HL-60 (cell line): Measurements from ENCODE around the gene UBASH3A.

Experiments used
- DNase-seq, 2 experiments: peaks; one replicate each; pipeline ENCODE4 v3.0.0-alpha.2; 2010 to 2020; ENCODE audit warnings: low read depth in 1 of 2, low spot score in 1 of 2
- H3K27ac ChIP-seq: fragments of 250-450 bp; sonication (Bioruptor Pico); replicated peaks from 2 replicates; pipeline ENCODE4 v1.5.1; 2020; ENCODE audit warnings: mild to moderate bottlenecking, moderate library complexity
- H3K27me3 ChIP-seq: fragments of 250-450 bp; sonication (Bioruptor Pico); 2 replicates; pipeline ENCODE4 v1.5.1; 2021; ENCODE audit warnings: mild to moderate bottlenecking, moderate library complexity; ENCODE audit not compliant: insufficient read depth, poor library complexity, severe bottlenecking
- H3K4me3 ChIP-seq: replicated peaks from 2 replicates; pipeline ENCODE4 v1.5.1; 2011; ENCODE audit warnings: mild to moderate bottlenecking, control low read depth, low read length; ENCODE audit not compliant: insufficient read depth
- GABPA ChIP-seq: IDR thresholded peaks from 2 replicates; pipeline ENCODE4 v1.6.1; 2012; ENCODE audit warnings: low read depth
- POLR2AphosphoS5 ChIP-seq: IDR thresholded peaks from 2 replicates; pipeline ENCODE4 v1.6.1; 2012; ENCODE audit warnings: low read depth
- SPI1 ChIP-seq: IDR thresholded peaks from 2 replicates; pipeline ENCODE4 v1.6.1; 2012; ENCODE audit warnings: low read depth, mild to moderate bottlenecking, borderline replicate concordance
- TF ChIP-seq, protein P1 (sequence below): IDR thresholded peaks from one replicate; pipeline ENCODE4 v1.5.1; 2011; ENCODE audit warnings: low read length, control low read depth, inconsistent platforms; ENCODE audit not compliant: insufficient read depth
- TF ChIP-seq, protein P2 (sequence below): IDR thresholded peaks from 2 replicates; pipeline ENCODE4 v1.6.1; 2012; ENCODE audit warnings: low read depth; ENCODE audit not compliant: insufficient replicate concordance

Gene UBASH3A

DNA sequence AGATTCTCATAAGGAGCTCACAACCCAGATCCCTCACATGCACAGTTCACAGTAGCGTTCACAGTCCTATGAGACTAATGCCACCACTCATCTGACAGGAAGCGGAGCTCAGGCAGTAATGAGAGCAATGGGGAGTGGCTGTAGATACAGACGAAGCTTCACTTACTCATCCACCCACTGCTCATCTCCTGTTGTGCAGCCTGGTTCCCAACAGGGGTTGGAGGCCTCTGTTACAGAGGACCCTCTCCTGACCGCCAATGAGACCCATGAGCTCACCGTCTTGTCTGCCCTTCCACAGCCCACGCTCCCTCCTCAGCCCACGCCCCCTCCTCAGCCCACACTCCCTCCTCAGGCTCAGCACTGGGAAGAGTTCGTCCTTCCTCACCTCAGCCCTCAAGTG, 52.8 kb downstream of the UBASH3A start:
- Histone ChIP-seq H3K4me3 (no peak overlapping the region), H3K27ac (no peak overlapping the region), H3K27me3 (no peaks in the 10 kb centered on the region)
- DNase-seq, result no peak
- TF ChIP-seq SPI1, result no peak
- no peak for TF ChIP-seq POLR2AphosphoS5

DNA sequence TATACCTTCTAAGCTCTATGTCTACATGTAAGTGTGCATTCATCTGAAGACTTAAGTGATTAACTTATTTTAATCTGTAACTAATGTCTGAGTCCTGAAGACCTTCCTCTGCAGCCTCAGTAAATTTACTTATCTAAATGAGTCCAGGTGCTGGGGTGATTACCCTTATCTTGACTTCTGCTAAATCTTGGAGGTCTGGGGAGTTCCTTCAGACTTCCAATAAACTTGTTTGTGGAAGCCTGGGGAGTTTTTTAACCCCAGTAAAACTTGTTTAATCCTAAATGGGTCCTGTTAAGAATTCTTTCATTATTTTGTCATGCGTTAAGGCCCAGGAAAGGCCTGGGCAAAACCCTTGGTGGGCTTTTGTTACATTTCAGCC, 55.4 kb downstream of the UBASH3A start:
- TF ChIP-seq, protein P1, sequence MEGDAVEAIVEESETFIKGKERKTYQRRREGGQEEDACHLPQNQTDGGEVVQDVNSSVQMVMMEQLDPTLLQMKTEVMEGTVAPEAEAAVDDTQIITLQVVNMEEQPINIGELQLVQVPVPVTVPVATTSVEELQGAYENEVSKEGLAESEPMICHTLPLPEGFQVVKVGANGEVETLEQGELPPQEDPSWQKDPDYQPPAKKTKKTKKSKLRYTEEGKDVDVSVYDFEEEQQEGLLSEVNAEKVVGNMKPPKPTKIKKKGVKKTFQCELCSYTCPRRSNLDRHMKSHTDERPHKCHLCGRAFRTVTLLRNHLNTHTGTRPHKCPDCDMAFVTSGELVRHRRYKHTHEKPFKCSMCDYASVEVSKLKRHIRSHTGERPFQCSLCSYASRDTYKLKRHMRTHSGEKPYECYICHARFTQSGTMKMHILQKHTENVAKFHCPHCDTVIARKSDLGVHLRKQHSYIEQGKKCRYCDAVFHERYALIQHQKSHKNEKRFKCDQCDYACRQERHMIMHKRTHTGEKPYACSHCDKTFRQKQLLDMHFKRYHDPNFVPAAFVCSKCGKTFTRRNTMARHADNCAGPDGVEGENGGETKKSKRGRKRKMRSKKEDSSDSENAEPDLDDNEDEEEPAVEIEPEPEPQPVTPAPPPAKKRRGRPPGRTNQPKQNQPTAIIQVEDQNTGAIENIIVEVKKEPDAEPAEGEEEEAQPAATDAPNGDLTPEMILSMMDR, result no peak
- TF ChIP-seq GABPA (no peak), POLR2AphosphoS5 (no peak), SPI1 (no peak)
- TF ChIP-seq, protein P2, sequence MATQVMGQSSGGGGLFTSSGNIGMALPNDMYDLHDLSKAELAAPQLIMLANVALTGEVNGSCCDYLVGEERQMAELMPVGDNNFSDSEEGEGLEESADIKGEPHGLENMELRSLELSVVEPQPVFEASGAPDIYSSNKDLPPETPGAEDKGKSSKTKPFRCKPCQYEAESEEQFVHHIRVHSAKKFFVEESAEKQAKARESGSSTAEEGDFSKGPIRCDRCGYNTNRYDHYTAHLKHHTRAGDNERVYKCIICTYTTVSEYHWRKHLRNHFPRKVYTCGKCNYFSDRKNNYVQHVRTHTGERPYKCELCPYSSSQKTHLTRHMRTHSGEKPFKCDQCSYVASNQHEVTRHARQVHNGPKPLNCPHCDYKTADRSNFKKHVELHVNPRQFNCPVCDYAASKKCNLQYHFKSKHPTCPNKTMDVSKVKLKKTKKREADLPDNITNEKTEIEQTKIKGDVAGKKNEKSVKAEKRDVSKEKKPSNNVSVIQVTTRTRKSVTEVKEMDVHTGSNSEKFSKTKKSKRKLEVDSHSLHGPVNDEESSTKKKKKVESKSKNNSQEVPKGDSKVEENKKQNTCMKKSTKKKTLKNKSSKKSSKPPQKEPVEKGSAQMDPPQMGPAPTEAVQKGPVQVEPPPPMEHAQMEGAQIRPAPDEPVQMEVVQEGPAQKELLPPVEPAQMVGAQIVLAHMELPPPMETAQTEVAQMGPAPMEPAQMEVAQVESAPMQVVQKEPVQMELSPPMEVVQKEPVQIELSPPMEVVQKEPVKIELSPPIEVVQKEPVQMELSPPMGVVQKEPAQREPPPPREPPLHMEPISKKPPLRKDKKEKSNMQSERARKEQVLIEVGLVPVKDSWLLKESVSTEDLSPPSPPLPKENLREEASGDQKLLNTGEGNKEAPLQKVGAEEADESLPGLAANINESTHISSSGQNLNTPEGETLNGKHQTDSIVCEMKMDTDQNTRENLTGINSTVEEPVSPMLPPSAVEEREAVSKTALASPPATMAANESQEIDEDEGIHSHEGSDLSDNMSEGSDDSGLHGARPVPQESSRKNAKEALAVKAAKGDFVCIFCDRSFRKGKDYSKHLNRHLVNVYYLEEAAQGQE, result no peak
- no peak overlapping the region for H3K27ac ChIP-seq
- no peaks in the 10 kb centered on the region for H3K27me3 ChIP-seq
- no peak for DNase-seq
- H3K4me3 ChIP-seq, result no peak overlapping the region

DNA sequence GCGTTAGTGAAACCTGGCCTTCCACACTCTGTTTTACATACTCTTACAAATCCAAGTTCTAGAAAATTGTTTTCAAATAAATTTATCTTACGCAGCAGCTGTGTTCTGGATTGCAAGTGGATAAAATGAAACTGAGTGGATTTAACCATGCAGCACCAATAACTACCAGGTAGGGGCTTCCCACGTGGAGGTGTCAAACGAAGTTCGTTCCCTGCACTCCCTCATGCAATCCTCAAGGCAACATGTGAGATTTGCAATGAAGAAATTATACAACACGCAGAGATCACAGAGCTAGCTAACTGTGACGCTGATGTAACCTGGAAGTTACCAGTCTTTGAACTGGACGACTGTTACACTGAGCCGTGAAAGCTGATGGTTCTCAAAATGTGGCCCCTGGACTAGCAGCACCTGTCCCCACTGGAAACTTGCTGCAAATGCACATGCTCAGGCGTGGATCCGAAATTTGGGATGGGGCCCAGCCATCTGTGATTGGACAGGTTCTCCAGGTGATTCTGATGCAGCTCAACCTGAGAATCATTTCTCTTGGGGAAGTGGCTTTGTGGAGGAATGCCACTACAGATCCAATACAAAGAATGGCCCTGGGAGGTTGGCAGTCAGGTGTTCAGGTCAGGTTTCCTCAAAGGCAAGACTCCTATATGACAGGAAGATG, 56.0 kb downstream of the UBASH3A start:
- DNase-seq, result no peak
- TF ChIP-seq SPI1 (no peak), GABPA (no peak), POLR2AphosphoS5 (no peak)
- TF ChIP-seq, protein P1, result no peak
- TF ChIP-seq, protein P2, result no peak
- Histone ChIP-seq H3K27me3 (no peaks in the 10 kb centered on the region), H3K4me3 (no peak overlapping the region), H3K27ac (no peak overlapping the region)

DNA sequence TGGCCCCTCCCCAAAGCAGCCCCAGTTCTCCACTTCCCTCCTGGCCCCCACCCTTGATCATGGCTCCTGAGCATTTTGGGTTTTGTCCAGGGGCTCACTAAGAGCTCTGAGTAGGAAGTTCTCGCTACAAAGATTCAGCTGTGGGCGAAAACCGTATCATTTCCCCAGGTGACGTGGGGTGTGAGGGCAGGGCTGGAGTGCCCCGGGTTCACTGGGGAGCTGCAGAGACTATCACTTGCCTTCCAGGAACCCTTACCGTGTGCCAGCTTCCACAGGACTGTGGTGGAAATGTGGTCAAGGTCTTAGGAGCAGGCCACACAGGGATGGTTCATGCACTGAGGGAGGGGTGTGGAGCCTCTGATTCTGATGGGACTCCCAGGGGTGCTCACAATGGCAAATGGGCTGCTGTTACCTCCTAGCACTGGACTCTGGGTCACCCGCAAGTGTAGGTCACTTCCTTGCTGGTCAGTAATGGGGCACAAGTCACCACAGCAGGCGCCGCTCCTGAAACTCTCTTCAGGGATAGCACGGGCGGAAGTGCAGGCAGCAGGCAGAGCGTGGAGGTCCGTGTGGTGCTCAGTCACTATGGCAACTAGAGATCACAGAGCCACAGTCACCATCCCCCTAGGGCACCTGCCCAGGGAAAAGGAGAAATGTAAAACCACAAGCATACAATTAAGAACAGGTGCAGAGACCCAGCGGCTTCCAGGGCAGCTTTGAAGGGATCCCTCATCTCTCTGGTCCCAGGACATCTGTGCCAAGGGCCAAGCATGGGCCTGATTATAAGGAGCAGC, 56.9 kb downstream of the UBASH3A start:
- no peak overlapping the region for H3K27ac ChIP-seq
- TF ChIP-seq GABPA (no peak), POLR2AphosphoS5 (peak; percentile 20; the same call in 1 of the 2 replicates)
- no peaks in the 10 kb centered on the region for H3K27me3 ChIP-seq
- H3K4me3 ChIP-seq, result no peak overlapping the region
- DNase-seq, result no peak
